GM21515 (cell line): ENCODE data around the gene SPRR3.
"Not testable (repeated sequence)": the region's sequence is repeated elsewhere in the genome, so short reads cannot be mapped to it uniquely, and the experiment has no call there.

ENCODE experiments used
- ATAC-seq: cut with Tn5 transposase; IDR thresholded peaks from one replicate; pipeline ENCODE4 v1.9.1; 2021; ENCODE audit not compliant: unreplicated experiment

The SPRR3 gene

DNA sequence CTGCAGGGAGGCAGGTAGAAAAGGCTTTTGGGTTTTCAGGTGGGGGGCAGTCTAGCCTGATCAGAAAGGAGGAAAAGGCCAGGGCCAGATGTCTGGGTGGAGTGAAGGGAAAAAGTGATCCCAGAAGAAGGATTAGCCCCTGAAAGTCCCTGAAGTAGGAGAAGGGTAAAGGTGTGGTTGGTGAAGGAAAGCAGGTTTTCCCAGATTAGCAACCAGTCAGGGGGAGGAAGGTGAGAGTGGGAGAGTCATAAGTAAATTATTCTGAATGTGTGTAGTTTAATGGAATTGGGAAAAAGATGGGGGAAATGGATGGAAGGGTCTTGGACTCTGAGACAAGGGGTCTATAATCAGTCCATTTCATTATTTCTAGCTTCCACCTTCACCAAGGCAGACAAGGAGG, 18.3 kb upstream of the SPRR3 start:
- ATAC-seq, result no peak

DNA sequence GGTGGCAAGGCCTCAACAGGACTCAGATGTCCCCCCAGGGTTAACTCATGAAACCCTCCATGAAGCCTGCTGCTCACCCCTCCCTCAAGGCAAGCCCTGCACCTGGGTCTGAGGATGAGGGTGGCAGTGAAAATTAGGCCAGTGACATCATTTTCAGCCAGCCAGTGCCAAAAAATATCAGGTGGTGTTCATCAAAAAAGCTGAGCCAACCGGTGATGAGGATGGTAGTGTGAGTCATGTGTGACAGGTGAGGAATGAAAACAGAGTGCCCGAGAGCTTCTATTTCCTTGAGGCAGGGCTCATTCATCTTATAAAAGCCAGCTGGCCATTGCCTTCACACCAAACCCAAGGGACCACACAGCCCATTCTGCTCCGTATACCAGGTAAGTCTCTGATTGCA, 17.8 kb upstream of the SPRR3 start, which contains the start of gene SPRR1A:
TSS of gene SPRR1A (plus strand) at position 339 of the 400 bp plus-strand sequence. CDS start 1,150 bp downstream, outside the sequence.
- no peak for ATAC-seq

DNA sequence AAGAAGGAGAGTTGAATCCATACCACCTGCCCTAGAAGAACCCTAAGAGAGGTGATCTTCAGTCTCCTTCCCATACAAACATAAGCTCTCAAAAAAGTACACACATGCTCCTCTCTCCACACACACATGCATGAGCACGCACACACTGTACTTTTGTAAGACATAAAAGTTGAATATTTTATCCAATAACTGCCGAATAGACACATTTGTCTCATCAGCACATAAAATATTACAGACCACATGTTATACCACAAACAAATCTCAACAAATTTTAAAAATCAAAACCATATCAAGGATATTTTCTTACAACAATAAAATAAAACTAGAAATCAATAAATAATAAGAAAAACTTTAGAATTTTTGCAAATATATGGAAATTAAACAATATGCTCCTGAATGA, 15.0 kb upstream of the SPRR3 start:
- ATAC-seq, result no peak

DNA sequence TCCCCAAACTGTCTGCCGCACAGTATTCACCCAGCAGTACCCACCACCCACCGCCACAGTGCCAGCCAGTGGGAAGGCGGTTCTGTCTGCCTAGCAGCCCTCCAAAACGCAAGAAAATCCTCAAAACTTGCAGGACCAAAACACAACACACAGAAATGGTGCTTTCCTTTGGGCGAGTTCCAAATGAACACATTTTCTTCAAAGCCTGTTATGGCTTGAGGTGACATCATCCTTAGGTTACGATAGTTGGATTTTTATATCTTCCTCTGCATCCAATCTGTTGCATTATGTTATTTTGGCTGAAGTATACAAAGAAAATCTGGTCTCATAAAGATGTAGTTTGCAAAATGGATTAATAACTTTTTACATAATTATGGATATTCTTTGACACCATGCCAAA, 8.4 kb upstream of the SPRR3 start:
- no peak for ATAC-seq

DNA sequence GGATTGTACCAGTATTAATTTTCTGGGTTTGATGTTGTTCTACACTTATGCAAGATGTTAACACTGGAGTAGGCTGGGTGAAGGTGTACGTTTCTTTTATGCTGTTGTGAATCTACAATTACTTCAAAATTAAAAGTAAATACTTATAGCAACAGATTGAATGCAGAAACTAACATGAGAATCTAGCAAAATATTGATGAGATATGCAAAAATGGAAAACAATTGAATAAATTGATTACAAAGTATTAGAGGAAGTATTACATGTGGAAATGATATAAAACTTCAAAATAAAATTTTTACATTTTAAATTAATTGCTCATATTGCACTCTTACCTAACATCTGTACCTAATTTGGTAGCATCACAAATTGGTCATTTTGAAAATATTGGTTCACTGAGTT, 5.7 kb upstream of the SPRR3 start:
- no peak for ATAC-seq

DNA sequence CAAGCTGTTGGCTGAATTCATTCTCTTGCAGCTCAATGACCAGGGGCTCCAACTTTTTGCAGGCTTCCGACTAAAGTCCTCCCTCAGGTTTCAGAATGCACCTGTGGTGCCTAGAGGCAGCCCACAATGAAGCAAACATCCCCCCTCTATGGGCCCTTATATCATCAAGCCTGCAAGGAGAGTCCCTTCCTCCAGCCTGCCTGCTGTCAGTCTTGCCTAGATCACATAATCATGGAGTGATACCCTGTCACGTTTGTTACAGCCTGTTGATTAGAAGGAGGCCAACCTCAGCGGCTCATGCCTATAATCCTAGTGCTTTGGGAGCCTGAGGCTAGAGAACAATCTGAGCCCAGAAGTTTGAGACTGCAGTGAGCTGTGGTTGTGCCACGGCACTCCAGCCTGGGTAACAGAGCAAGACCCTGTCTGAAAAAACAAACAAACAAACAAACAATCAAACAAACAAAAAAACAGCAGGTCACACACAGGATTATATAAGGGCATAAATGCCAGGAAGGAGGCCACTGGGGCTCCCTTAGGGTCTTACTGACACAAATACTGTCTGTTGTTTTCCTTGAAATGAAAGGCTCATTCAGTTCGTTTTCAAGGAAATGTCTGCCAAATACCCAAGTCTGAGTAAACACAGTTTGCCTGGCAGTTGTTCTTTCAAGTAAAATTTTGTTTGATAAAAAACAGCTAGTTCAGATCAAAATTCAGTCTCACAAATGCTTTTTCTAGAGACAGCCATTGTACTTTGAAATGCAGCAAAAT, 4.7 kb upstream of the SPRR3 start:
- ATAC-seq, result no peak

DNA sequence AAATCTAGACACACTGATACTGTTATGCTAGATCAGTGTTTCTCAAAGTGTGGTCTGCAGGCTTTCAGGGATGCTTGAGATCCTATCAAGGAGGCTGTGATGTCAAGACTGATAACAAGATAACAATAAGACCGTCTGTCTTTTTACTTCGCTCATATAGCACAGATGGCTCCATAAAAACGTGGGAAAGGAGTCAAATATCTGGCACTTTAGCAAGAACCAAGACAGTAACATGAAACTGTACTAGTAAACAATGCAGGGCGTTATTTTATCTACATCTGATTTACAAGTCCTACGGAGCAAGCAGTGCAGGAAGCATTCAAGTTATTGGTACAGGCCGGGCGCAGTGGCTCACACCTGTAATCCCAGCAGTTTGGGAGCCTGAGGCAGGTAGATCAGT, 3.6 kb upstream of the SPRR3 start:
- no peak for ATAC-seq

DNA sequence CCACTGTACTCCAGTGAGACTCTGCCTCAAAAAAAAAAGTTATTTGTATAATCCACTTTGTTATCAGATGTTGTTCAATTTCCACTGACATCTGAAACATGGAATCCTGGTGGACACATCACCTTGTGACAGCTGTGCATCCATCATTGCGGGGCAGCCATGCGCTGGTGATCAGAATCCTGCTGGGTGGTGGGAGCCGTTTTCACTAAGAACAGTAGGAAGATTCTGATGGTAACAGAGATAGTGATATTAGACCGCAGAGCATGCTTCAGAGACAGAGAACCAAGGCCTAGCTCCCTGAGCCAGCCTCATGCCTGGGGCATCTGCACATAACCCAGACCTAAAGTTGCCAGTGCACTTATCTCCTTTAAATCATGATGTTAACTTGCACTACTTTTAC, 3.1 kb upstream of the SPRR3 start:
- ATAC-seq, result no peak

DNA sequence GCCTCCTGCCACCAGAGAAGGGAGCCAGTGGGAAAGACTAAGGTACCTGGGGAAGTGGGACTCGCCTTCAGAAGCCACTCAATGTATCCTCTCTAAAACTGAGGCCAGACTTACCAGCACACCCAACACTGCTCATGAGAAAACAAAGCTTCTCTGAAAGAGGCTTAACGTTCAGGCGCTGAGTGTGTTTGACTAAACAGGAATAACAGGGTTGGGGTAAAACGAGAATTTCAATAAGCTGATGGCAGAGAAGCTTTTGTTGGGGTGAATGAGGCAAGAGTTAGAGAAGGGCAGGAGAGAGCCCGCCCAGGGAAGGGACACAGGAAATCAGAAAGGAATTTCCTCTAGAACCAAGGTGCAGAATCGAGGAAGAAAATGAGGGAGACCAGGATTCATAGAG, 1.7 kb upstream of the SPRR3 start:
- ATAC-seq, result no peak

DNA sequence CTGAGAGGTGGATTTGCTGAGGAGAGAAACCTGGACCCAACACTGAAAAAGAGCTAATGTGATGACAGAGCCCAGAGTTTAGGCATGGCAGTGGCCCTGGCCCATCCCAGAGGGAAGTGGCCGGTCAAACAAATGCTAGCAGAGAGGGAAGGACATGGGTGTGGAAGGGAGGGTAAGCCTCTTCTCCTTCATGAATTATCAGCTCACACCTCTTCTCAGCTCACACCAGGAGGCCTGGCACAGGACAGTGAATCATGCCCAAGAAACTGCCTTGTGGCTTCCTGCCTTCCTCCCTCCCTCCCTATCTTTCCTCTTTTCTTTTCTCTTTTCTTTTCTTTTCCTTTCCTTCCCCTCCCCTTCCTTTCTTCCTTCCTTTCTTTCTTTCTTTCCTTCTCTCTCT, 1.3 kb upstream of the SPRR3 start:
- no peak for ATAC-seq

DNA sequence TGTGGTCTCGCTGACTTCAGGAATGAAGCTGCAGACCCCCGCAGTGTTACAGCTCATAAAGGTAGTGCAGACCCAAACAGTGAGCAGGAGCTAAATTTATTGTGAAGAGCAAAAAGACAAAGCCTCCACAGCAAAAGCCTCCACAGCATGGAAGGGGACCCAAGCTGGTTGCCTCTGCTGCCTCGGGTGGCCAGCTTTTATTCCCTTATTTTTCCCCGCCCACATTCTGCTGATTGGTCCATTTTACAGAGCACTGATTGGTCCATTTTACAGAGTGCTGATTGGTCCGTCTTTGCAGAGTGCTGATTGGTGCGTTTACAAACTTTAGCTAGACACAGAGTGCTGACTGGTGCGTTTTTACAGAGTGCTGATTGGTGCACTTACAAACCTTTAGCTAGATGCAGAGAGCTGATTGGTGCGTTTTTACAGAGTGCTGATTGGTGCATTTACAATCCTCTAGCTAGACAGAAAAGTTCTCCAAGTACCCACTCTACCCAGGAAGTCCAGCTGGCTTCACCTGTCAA, 9.7 kb downstream of the SPRR3 start:
- not testable (repeated sequence) for ATAC-seq

DNA sequence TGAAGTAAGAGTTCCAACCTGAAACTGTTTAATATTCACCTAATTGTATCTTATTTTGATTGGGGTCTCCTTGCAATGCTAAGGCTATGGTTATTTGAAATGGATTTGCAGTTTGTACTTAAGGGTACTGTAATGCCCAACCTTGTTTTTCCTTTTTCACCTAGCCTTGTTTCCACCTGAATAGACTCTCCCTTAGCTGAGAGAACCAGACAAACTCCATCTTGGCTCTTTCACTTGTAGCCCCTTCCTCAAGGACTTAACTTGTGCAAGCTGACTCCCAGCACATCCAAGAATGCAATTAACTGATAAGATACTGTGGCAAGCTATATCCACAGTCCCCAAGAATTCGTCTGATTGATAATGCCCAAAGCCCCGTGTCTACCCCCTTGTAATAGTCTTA, 20.3 kb downstream of the SPRR3 start:
- ATAC-seq, result not testable (repeated sequence)

DNA sequence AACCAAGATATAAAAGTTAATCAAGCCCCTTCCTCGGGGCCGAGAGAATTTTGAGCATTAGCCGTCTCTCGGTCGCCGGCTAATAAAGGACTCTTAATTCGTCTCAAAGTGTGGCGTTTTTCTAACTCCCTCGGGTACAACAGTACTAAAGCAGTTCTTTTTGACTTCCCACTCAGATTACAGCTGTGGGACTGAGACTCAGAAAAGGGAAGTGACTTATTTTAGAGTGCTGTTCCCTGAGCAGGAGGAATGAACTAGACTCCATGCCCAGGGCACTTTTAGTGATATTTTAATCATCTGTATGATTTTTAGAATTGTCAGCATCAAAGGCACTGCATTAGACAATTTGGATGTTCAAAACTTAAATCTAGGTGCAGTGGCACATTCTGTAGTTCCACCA, 20.8 kb downstream of the SPRR3 start:
- not testable (repeated sequence) for ATAC-seq

DNA sequence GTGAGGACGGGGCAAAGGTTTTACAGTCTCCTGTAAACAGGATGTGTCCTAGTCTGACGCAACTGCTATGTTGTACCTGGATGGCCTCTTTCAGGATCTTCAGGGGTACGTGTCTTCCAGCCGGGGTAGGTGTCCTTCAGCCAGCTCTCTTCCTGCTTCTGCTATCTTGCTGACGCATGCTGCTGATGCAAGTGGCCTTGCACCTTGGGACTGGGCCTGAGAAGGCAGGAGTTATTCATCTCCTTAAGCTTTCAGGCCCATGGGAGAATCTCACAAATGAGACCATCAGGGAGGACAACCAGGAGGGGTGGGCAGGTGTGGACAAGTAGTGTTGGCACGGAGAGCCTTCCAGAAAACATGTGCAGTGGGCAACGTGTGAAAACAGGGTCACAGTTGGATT, 21.6 kb downstream of the SPRR3 start:
- no peak for ATAC-seq

DNA sequence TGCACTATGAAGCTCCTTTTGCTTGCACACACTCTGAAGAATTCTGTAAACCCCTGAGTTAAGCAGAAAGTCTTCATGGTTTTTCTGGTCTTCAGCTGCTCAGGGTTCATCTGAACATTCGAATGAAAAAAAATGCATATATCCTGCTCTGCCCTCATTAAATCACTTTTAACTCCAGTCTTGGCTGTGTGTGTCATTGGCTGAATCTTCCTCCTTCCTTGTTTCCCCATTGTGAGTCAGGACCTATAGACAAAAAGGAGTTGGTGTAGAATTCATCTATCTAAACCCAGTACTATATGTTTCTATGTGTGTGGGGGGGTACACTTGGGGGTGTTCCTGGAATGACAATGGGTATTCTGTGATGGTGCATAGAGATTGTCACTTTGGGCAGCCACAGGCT, 22.9 kb downstream of the SPRR3 start:
- ATAC-seq, result no peak

DNA sequence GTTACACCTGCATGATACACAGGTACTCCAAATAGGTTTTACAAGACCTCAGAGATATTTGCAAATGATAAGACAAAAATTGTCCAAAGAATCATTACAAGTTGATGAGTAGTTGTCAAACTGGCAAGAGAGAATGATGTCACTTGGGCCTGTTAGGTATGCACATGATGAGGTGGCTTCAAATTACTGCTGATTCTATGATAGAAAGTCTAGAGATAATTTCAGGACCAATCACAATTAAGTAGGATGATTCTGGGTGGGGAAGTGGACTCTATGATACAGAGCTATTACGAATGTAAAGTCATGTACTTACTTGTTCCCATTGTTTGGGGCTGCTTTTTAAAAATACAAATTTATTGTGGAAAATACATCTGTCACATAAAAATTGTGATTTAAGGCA, 24.2 kb downstream of the SPRR3 start:
- no peak for ATAC-seq

DNA sequence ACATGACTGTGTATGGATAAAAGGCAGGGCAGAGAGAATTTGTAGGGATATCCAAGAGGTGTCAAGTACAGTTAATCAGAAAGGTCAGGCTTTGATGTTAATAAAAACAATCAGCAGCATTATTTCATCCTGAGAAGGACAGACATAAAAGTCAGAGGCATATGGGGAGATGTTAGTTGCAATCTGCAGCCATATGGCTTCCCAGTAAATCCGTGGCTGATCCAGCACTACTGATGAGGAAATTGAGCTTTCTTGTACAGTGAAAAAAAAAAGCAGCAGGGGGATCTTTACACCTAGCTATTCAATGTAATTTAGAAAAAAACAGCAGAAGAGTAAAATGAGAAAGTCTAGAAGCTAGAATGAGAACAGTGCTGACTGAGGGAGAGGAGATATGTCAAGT, 27.2 kb downstream of the SPRR3 start:
- ATAC-seq, result no peak

DNA sequence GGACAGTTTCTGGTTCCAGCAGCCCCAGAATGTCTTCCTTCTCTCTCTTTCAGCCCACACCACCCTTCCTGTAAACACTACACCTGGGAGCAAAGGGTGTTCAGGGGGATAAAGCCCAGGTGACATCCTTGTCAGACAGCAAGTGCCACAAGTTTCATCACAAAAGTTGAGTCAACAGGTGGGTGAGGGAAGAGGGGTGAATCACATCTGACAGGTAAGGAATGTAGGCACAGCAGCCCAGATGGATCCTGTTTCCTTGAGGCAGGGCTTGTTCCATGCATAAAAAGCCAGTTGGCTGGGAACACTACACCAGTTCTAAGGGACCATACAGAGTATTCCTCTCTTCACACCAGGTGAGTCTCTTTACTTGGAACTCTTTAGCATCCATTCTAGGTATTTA, 29.3 kb downstream of the SPRR3 start, which contains the start of gene SPRR1B:
TSS of gene SPRR1B (plus strand) at position 309 of the 400 bp plus-strand sequence. CDS start 1,143 bp downstream, outside the sequence.
- ATAC-seq, result no peak

DNA sequence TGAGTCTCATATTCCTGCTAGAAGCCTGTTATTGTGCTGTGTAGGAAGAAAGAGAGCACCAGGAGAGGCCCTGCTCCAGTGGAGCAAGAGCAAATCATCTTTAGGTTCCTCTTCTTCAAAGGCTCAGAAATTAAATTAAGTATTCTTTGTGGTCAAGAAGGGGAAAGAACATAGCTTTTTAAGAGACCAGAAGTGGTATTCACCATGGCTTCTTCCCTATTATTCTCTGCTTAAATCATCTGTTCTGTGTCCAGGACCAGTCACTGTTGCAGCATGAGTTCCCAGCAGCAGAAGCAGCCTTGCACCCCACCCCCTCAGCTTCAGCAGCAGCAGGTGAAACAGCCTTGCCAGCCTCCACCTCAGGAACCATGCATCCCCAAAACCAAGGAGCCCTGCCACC, 30.5 kb downstream of the SPRR3 start:
- no peak for ATAC-seq

DNA sequence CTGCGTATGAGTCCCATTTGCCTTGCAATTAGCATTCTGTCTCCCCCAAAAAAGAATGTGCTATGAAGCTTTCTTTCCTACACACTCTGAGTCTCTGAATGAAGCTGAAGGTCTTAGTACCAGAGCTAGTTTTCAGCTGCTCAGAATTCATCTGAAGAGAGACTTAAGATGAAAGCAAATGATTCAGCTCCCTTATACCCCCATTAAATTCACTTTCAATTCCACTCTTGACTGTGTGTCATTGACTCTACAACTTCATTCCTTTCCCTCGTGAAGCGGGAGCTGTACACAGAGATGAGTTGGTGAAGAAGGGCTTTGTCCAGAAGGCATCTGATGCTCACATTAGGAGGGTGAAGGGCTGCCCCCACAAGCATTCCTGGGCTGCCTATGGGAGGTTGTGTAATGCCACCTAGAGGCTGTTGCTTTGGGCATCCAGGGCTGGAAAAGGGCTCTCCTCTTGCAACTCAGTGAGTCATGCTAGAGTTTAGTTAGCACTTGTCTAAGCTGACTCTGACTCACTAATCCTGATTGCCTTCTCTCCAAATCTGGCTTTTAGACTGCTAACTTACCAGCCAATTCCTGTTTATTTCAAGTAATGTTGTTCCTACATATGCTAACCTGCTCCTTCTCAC, 31.2 kb downstream of the SPRR3 start:
- no peak for ATAC-seq

DNA sequence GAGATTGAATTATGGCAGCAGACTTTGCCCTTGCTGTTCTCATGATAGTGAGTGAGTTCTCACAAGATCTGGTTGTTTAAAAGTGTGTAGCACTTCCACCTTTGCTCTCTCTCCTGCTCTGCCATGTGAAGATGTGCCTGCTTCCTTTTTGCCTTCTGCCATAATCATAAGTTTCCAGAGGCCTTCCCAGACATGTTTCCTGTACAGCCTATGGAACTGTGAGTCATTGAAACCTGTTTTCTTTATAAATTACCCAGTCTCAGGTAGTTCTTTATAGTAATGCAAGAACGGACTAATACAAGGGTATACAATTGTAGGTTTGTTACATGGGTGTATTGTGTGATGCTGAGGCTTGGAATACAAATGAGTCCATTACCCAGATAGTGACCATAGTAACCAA, 33.7 kb downstream of the SPRR3 start:
- no peak for ATAC-seq

DNA sequence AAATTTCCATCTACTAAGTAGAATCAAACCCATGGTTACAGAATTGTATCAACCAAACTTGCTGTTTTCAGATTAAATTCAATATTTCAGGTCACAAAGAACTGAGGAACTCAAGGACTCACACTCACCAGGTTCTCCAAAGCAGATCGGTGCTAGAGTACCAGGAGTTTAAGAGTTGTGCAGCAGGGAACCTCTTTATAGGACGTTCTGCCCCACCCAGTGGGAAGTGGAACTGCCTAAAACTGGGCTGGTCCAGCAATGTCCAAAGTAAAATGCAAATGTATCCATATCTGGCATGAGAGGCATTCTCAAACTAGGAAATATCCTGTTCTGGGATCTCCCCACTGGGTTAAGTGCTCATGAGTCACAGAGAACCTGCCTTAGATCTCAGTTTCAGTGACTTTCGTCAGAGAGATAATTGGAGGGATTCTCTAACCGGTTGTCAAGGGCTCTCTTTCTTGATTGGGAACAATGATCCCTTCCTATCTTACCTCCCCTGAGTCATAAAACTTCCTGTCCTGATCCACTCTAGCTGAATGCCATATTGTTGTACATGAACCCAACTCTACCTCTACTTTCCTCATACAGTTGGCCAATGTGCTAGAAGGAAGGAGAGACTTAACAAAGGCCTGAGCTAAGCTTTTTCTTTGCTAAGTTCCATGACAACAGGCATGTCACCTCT, 39.5 kb downstream of the SPRR3 start, which contains the start of gene SPRR2D:
TSS of gene SPRR2D (minus strand) at position 171 of the 682 bp plus-strand sequence. CDS start 774 bp downstream, outside the sequence.
- no peak for ATAC-seq
